Activated B cell treated with CpG ODN at 0.5 μM for 24 hours (primary cell): ENCODE measurements around the gene TRIM61. TPM values are rescaled to one million over a fixed set of nuclear protein-coding genes. Genes with fewer than 3 reads are reported as not detected.
"Not testable (repeated sequence)": the region's sequence is repeated elsewhere in the genome, so short reads cannot be mapped to it uniquely, and the experiment has no call there.

ENCODE experiments used
- ATAC-seq: fragments of 200-7000 bp; cut with Tn5 transposase; one replicate; pipeline ENCODE4 v1.10.0; 2021; ENCODE audit warnings: low read depth, mild to moderate bottlenecking, moderate library complexity
- CTCF ChIA-PET: fragments of 350-600 bp; sonication (Branson Sonifier 250); formaldehyde crosslinking; loops from one replicate; lab custom pipeline; 2021; ENCODE audit warnings: antibody characterized with exemption; lab: Charles Lee
- POLR2A ChIA-PET: fragments of 350-600 bp; sonication (Branson Sonifier 250); formaldehyde crosslinking; loops from one replicate; lab custom pipeline; 2021; ENCODE audit warnings: antibody characterized with exemption; lab: Charles Lee
- DNase-seq: peaks from one replicate; pipeline ENCODE4 v3.0.0; 2022
- H3K27ac Mint-ChIP-seq: one replicate; pipeline ENCODE4 v1.8.0; 2020; ENCODE audit warnings: mixed read lengths
- H3K27me3 Mint-ChIP-seq: one replicate; pipeline ENCODE4 v1.8.0; 2021; ENCODE audit warnings: mixed read lengths
- H3K36me3 Mint-ChIP-seq: one replicate; pipeline ENCODE4 v1.8.0; 2021; ENCODE audit warnings: low read depth, mixed read lengths
- H3K4me1 Mint-ChIP-seq: one replicate; pipeline ENCODE4 v1.8.0; 2021; ENCODE audit warnings: mixed read lengths
- H3K4me3 Mint-ChIP-seq: one replicate; pipeline ENCODE4 v1.8.0; 2020; ENCODE audit warnings: mild to moderate bottlenecking, mixed read lengths
- H3K9me3 Mint-ChIP-seq: one replicate; pipeline ENCODE4 v1.8.0; 2020; ENCODE audit warnings: mixed read lengths
- CTCF ChIP-seq: fragments of 200-600 bp; IDR thresholded peaks from one replicate; pipeline ENCODE4 v1.8.0; 2022; ENCODE audit warnings: antibody characterized with exemption, mild to moderate bottlenecking
- intact Hi-C: fragments of 100-400 bp; cut with micrococcal nuclease; formaldehyde crosslinking; loops from one replicate; pipeline ENCODE4 v1.15.1; 2024
- total RNA-seq: library from RNA; stranded (reverse); gene quantifications from 2 replicates; pipeline ENCODE4 v1.2.3, GENCODE V29; 2022

The TRIM61 gene
- total RNA-seq, 1 donor from 2014 or later: 3.6 TPM

GRCh38 chr4:164935363-164935762, 42.1 kb downstream of the TRIM61 start:
- H3K27me3 Mint-ChIP-seq: peaks cover 12% of the 10 kb centered on the region
- ChIA-PET POLR2A (no interaction called here), CTCF (no interaction called here)
- no peak overlapping the region for H3K4me3 Mint-ChIP-seq
- ATAC-seq: no peak
- H3K9me3 Mint-ChIP-seq: no peaks in the 10 kb centered on the region
- no peaks in the 10 kb centered on the region for H3K4me1 Mint-ChIP-seq
- H3K36me3 Mint-ChIP-seq: no peaks in the 10 kb centered on the region
- H3K27ac Mint-ChIP-seq: no peak overlapping the region
- intact Hi-C loops: no loop called here
- TF ChIP-seq CTCF: no peak
- DNase-seq: no peak

- TF ChIP-seq CTCF: no peak
- Mint-ChIP-seq H3K4me1 (no peaks in the 10 kb centered on the region), H3K27ac (no peak overlapping the region), H3K27me3 (peaks cover 4% of the 10 kb centered on the region), H3K9me3 (no peaks in the 10 kb centered on the region), H3K36me3 (no peaks in the 10 kb centered on the region), H3K4me3 (no peak overlapping the region)
- no peak for ATAC-seq
- intact Hi-C loops: no loop called here
- no peak for DNase-seq
- ChIA-PET CTCF (no interaction called here), POLR2A (no interaction called here)
Observed at GRCh38 chr4:164933244-164933643, 44.2 kb downstream of the TRIM61 start.

GRCh38 chr4:164931551-164932324, 45.7 kb downstream of the TRIM61 start:
- Mint-ChIP-seq H3K27me3 (peaks cover 4% of the 10 kb centered on the region), H3K36me3 (no peaks in the 10 kb centered on the region), H3K9me3 (no peaks in the 10 kb centered on the region), H3K4me1 (no peaks in the 10 kb centered on the region), H3K27ac (no peak overlapping the region), H3K4me3 (no peak overlapping the region)
- no peak for DNase-seq
- CTCF ChIA-PET: no interaction called here
- intact Hi-C loops: no loop called here
- TF ChIP-seq CTCF: no peak
- POLR2A ChIA-PET: no interaction called here
- ATAC-seq: no peak

GRCh38 chr4:164930647-164931046, 46.8 kb downstream of the TRIM61 start:
- CTCF ChIA-PET: no interaction called here
- no peak for ATAC-seq
- DNase-seq: no peak
- H3K27me3 Mint-ChIP-seq: peaks cover 4% of the 10 kb centered on the region
- POLR2A ChIA-PET: no interaction called here
- no peak overlapping the region for H3K4me3 Mint-ChIP-seq
- intact Hi-C loops: no loop called here
- no peaks in the 10 kb centered on the region for H3K9me3 Mint-ChIP-seq
- no peaks in the 10 kb centered on the region for H3K36me3 Mint-ChIP-seq
- no peak overlapping the region for H3K27ac Mint-ChIP-seq
- H3K4me1 Mint-ChIP-seq: no peaks in the 10 kb centered on the region
- no peak for TF ChIP-seq CTCF

- ATAC-seq, CTCF ChIA-PET, H3K27me3 Mint-ChIP-seq, H3K36me3 Mint-ChIP-seq, intact Hi-C loops, H3K4me3 Mint-ChIP-seq, H3K4me1 Mint-ChIP-seq, H3K9me3 Mint-ChIP-seq, DNase-seq, POLR2A ChIA-PET, H3K27ac Mint-ChIP-seq: not testable (repeated sequence)
Observed at GRCh38 chr4:164927101-164927500, 50.4 kb downstream of the TRIM61 start.
